NB4 (cell line): ENCODE data around the gene CHML.

ENCODE experiments used
- DNase-seq: peaks from one replicate; pipeline ENCODE4 v3.0.0; 2010; ENCODE audit warnings: low read depth
- H3K4me3 ChIP-seq: one replicate; pipeline ENCODE4 v1.5.1; 2011; ENCODE audit warnings: mild to moderate bottlenecking, low read depth, low read length, moderate library complexity
- CTCF ChIP-seq: IDR thresholded peaks from one replicate; pipeline ENCODE4 v1.5.1; 2012; ENCODE audit warnings: low read depth, low read length
- MAX ChIP-seq: IDR thresholded peaks from 2 replicates; pipeline ENCODE4 v1.6.1; 2011; ENCODE audit warnings: low read depth, low read length
- MYC ChIP-seq: IDR thresholded peaks from 2 replicates; pipeline ENCODE4 v1.6.1; 2011; ENCODE audit warnings: low read depth, low read length
- POLR2A ChIP-seq: IDR thresholded peaks from 2 replicates; pipeline ENCODE4 v1.6.1; 2011; ENCODE audit warnings: mild to moderate bottlenecking; ENCODE audit not compliant: insufficient read length; ENCODE audit errors: extremely low read depth

CHML gene

GRCh38 chr1:241627453-241628259, 12.5 kb downstream of the CHML start:
- peak; percentile 72 for DNase-seq
- no peak overlapping the region for H3K4me3 ChIP-seq
- TF ChIP-seq POLR2A (no peak), MAX (no peak), MYC (no peak), CTCF (peak; percentile 64)

- no peak overlapping the region for H3K4me3 ChIP-seq
- TF ChIP-seq POLR2A (no peak), MAX (no peak), MYC (no peak), CTCF (no peak)
- no peak for DNase-seq
Measured at GRCh38 chr1:241624935-241625334, 15.2 kb downstream of the CHML start.

GRCh38 chr1:241622669-241623068, 17.5 kb downstream of the CHML start:
- H3K4me3 ChIP-seq: no peak overlapping the region
- TF ChIP-seq MAX: no peak
- no peak for TF ChIP-seq MYC
- no peak for TF ChIP-seq CTCF
- no peak for TF ChIP-seq POLR2A
- no peak for DNase-seq

- no peak for TF ChIP-seq MAX
- no peak for TF ChIP-seq MYC
- TF ChIP-seq CTCF: no peak
- TF ChIP-seq POLR2A: no peak
- DNase-seq: no peak
- H3K4me3 ChIP-seq: no peak overlapping the region
Measured at GRCh38 chr1:241617426-241617825, 22.7 kb downstream of the CHML start.

- TF ChIP-seq POLR2A: no peak
- no peak for TF ChIP-seq MAX
- no peak for TF ChIP-seq MYC
- no peak for TF ChIP-seq CTCF
- no peak overlapping the region for H3K4me3 ChIP-seq
- DNase-seq: no peak
Measured at GRCh38 chr1:241615043-241615974, 24.9 kb downstream of the CHML start.
